Right lobe of liver (tissue), 4 donors: Measurements from ENCODE around the gene DCHS2.

Experiments
- POLR2A ChIP-seq: fragments of 450-650 bp; IDR thresholded peaks from one replicate; pipeline ENCODE4 v1.6.1; 2017; ENCODE audit warnings: antibody characterized with exemption, mild to moderate bottlenecking
- TF ChIP-seq, protein P1 (sequence below), 4 donors: fragments of 200-600 bp in 3 of 4; fragments of 450-650 bp in 1 of 4; IDR thresholded peaks; one replicate each; pipeline versions ENCODE4 v1.5.1 to v1.8.0; 2016 to 2022; ENCODE audit warnings: antibody characterized with exemption in 4 of 4, mild to moderate bottlenecking in 2 of 4
- donor health status: DM: no; HTN: no; CAD: no.
- donor health status: DM: no; HTN: no; CAD: no.
- donor health status: DM: no; HTN: yes; CAD: no.

DNA sequence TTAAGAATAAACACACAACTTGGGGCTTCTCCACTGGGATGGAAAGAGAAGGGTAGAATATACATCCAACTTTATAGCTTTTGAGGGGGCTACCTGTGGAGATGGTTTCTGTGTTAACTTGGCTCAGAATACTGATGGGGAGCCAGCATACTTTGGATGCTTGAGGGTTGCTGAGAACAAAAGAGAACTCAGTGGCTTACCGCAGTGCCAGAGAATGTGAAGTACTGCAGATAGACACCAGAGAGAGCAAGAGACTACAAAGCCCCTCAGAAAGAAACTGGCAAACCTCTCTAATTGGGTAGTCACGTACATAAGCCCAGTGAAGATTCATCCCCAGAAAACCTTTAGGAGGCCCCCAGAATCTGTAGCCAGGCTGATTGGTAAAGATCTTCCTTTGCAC, 214.4 kb downstream of the DCHS2 start:
- TF ChIP-seq, protein P1, sequence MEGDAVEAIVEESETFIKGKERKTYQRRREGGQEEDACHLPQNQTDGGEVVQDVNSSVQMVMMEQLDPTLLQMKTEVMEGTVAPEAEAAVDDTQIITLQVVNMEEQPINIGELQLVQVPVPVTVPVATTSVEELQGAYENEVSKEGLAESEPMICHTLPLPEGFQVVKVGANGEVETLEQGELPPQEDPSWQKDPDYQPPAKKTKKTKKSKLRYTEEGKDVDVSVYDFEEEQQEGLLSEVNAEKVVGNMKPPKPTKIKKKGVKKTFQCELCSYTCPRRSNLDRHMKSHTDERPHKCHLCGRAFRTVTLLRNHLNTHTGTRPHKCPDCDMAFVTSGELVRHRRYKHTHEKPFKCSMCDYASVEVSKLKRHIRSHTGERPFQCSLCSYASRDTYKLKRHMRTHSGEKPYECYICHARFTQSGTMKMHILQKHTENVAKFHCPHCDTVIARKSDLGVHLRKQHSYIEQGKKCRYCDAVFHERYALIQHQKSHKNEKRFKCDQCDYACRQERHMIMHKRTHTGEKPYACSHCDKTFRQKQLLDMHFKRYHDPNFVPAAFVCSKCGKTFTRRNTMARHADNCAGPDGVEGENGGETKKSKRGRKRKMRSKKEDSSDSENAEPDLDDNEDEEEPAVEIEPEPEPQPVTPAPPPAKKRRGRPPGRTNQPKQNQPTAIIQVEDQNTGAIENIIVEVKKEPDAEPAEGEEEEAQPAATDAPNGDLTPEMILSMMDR (IDR thresholded peaks at IDR 0.05) = no peak
- TF ChIP-seq POLR2A = no peak
